Liver (tissue), 3 donors: ENCODE results near the gene PDLIM5.

Experiments used
- ATF3 ChIP-seq: IDR thresholded peaks from 2 replicates; pipeline ENCODE4 v1.6.1; 2016; ENCODE audit warnings: antibody characterized with exemption
- CTCF ChIP-seq: fragments of 150-350 bp; IDR thresholded peaks from 2 replicates; pipeline ENCODE4 v1.5.1; 2017; ENCODE audit warnings: improper control_type of control experiment, low read depth, low read length; ENCODE audit not compliant: missing input control
- FOXA1 ChIP-seq: IDR thresholded peaks from 2 replicates; pipeline ENCODE4 v1.6.1; 2016; ENCODE audit warnings: antibody characterized with exemption
- MAX ChIP-seq: IDR thresholded peaks from 2 replicates; pipeline ENCODE4 v1.6.1; 2016; ENCODE audit warnings: antibody characterized with exemption
- REST ChIP-seq: IDR thresholded peaks from 2 replicates; pipeline ENCODE4 v1.6.1; 2016; ENCODE audit warnings: antibody characterized with exemption, mild to moderate bottlenecking
- YY1 ChIP-seq: IDR thresholded peaks from 2 replicates; pipeline ENCODE4 v1.6.1; 2016; ENCODE audit warnings: antibody characterized with exemption, mild to moderate bottlenecking
- donor health status: healthy.
- donor health status: healthy.

GRCh38 chr4:94588896-94589693 lies 137.4 kb downstream of the PDLIM5 start:
- TF ChIP-seq CTCF (no peak), REST (no peak), MAX (no peak), FOXA1 (no peak), ATF3 (no peak), YY1 (no peak)
